OCI-LY3 (cell line): ENCODE measurements around the gene COL27A1.

ENCODE experiments used
- H2AFZ ChIP-seq: fragments of 200-600, 300-600 bp; shearing (Covaris generic); 2 replicates; pipeline ENCODE4 v1.6.0; 2014; ENCODE audit warnings: antibody characterized with exemption, low read depth, low read length
- H3K27ac ChIP-seq: fragments of 200-600, 300-600 bp; sonication (generic); 2 replicates; pipeline ENCODE4 v1.5.1; 2014; ENCODE audit warnings: mild to moderate bottlenecking, low read length, moderate library complexity, mixed read lengths
- H3K27me3 ChIP-seq: fragments of 200-600, 300-600 bp; sonication (generic); 2 replicates; pipeline ENCODE4 v1.6.1; 2014; ENCODE audit warnings: low read depth, low read length, mixed read lengths
- H3K36me3 ChIP-seq: fragments of 200-600, 300-600 bp; sonication (generic); replicated peaks from 2 replicates; pipeline ENCODE3; 2014; ENCODE audit warnings: low read depth, low read length, mixed read lengths
- H3K4me1 ChIP-seq: fragments of 300-600, 200-600 bp; sonication (generic); 2 replicates; pipeline ENCODE4 v1.6.1; 2014; ENCODE audit warnings: low read length, mixed read lengths
- H3K4me2 ChIP-seq: fragments of 200-600, 300-600 bp; sonication (generic); 2 replicates; pipeline ENCODE4 v1.6.1; 2014; ENCODE audit warnings: low read length, mixed read lengths
- H3K4me3 ChIP-seq: fragments of 300-600, 200-600 bp; sonication (generic); 2 replicates; pipeline ENCODE4 v1.5.1; 2014; ENCODE audit warnings: antibody characterized with exemption, mild to moderate bottlenecking, low read length, moderate library complexity
- H3K79me2 ChIP-seq: fragments of 300-600, 200-600 bp; shearing (Covaris generic); 2 replicates; pipeline ENCODE4 v1.6.1; 2014; ENCODE audit warnings: mild to moderate bottlenecking, low read length, mixed read lengths
- H3K9ac ChIP-seq: fragments of 300-600, 200-600 bp; shearing (Covaris generic); 2 replicates; pipeline ENCODE4 v1.6.0; 2014; ENCODE audit warnings: mild to moderate bottlenecking, low read length, moderate library complexity
- H3K9me3 ChIP-seq: fragments of 200-600, 300-600 bp; shearing (Covaris generic); 2 replicates; pipeline ENCODE4 v1.6.1; 2014; ENCODE audit warnings: low read length, mixed read lengths; ENCODE audit not compliant: insufficient read depth
- H4K20me1 ChIP-seq: fragments of 200-600, 300-600 bp; sonication (generic); 2 replicates; pipeline ENCODE4 v1.6.1; 2016; ENCODE audit warnings: low read length, mixed read lengths; ENCODE audit not compliant: insufficient read depth
- CTCF ChIP-seq: fragments of 200-600, 300-600 bp; sonication (generic); IDR thresholded peaks from 2 replicates; pipeline ENCODE4 v1.5.1; 2014; ENCODE audit warnings: antibody characterized with exemption, low read length, low read depth
- EZH2phosphoT487 ChIP-seq: fragments of 200-600 bp; shearing (Covaris generic); IDR thresholded peaks from 2 replicates; pipeline ENCODE4 v1.6.1; 2018; ENCODE audit warnings: antibody characterized with exemption, mixed run types, low read depth

The COL27A1 gene

DNA sequence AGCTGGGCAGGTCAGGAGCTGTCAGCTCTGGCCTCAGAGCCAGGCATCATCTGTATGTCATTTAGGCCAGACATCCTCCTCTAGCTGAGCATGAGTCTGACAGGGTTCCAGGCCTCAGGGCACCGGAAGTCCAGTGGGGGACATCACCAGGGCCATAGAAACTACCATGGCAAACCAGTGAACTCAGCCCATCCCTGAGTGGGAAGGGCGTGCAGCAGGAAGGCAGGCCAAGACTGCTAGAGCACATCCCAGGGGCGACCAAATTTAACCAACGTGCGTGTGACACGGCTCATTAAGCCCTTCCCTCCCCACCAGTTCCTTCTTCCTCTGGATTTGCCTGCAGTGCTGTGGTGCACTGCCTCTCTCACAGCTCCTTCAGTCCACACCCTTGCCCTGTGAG is 75.9 kb downstream of the COL27A1 start:
- no peaks in the 10 kb centered on the region for H3K36me3 ChIP-seq
- peaks cover 12% of the 10 kb centered on the region; the same call in 1 of the 2 replicates for H3K27me3 ChIP-seq
- no peak overlapping the region for H3K27ac ChIP-seq
- H3K4me2 ChIP-seq = no peak overlapping the region
- no peak for TF ChIP-seq EZH2phosphoT487
- no peak for TF ChIP-seq CTCF
- H3K4me3 ChIP-seq = no peak overlapping the region
- H3K9me3 ChIP-seq = no peaks in the 10 kb centered on the region
- H2AFZ ChIP-seq = no peak overlapping the region
- H3K79me2 ChIP-seq = no peaks in the 10 kb centered on the region
- no peak overlapping the region for H3K9ac ChIP-seq
- H3K4me1 ChIP-seq = no peaks in the 10 kb centered on the region
- H4K20me1 ChIP-seq = no peaks in the 10 kb centered on the region

DNA sequence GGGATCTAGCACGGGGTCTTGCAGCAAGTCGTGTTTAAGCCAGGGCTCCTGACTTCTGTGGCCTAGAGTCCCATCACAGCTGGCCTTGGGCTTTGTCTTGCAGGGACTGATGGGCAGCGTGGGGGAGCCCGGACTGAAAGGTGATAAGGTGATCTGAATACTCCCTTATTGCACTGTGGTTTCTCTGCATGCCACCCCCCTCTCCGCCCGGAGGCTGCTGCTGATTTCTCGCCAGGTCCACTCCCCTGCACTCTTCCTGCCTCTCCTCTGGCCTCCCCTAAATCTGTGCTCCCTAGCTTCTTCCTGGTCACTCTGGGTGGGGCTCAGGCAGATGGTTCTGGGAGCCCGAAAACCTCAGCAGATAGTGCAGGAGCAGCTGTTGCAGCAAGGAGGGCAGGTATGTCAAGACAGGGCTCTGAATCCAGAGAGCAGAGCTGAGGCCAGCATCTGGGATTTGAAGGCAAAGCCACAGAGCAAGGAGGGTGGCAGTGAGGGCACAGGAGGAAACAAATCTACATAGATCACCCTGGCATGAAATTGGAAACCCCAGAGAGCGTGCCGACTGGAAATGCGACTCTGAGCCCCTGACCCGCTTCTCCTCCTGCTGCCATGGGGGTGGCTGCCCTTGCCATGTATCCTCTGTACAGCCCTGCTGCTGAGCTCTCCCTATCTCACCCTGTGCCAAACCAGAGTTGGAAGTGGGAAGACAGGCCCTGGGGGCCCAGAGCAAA is 76.5 kb downstream of the COL27A1 start:
- H3K4me3 ChIP-seq = no peak overlapping the region
- TF ChIP-seq EZH2phosphoT487 (no peak), CTCF (no peak)
- no peaks in the 10 kb centered on the region for H3K9me3 ChIP-seq
- H3K27ac ChIP-seq = no peak overlapping the region
- no peaks in the 10 kb centered on the region for H4K20me1 ChIP-seq
- no peak overlapping the region for H3K9ac ChIP-seq
- H3K4me2 ChIP-seq = no peak overlapping the region
- no peak overlapping the region for H2AFZ ChIP-seq
- no peaks in the 10 kb centered on the region for H3K79me2 ChIP-seq
- H3K36me3 ChIP-seq = no peaks in the 10 kb centered on the region
- H3K4me1 ChIP-seq = no peaks in the 10 kb centered on the region
- peaks cover 8% of the 10 kb centered on the region; the same call in 1 of the 2 replicates for H3K27me3 ChIP-seq

- H3K4me1 ChIP-seq = no peaks in the 10 kb centered on the region
- TF ChIP-seq EZH2phosphoT487 = no peak
- no peak for TF ChIP-seq CTCF
- no peaks in the 10 kb centered on the region for H4K20me1 ChIP-seq
- no peak overlapping the region for H3K4me3 ChIP-seq
- H3K27me3 ChIP-seq = peaks cover 15% of the 10 kb centered on the region
- no peaks in the 10 kb centered on the region for H3K79me2 ChIP-seq
- no peak overlapping the region for H2AFZ ChIP-seq
- no peaks in the 10 kb centered on the region for H3K9me3 ChIP-seq
- H3K9ac ChIP-seq = no peak overlapping the region
- no peaks in the 10 kb centered on the region for H3K36me3 ChIP-seq
- no peak overlapping the region for H3K4me2 ChIP-seq
- no peak overlapping the region for H3K27ac ChIP-seq
Observed at GRCh38 chr9:114233491-114234185, 78.3 kb downstream of the COL27A1 start.

GRCh38 chr9:114235033-114235661 is 79.8 kb downstream of the COL27A1 start:
- H3K9me3 ChIP-seq = no peaks in the 10 kb centered on the region
- no peaks in the 10 kb centered on the region for H4K20me1 ChIP-seq
- no peak overlapping the region for H3K4me3 ChIP-seq
- no peaks in the 10 kb centered on the region for H3K36me3 ChIP-seq
- no peaks in the 10 kb centered on the region for H3K4me1 ChIP-seq
- H3K9ac ChIP-seq = no peak overlapping the region
- peaks cover 15% of the 10 kb centered on the region for H3K27me3 ChIP-seq
- no peaks in the 10 kb centered on the region for H3K79me2 ChIP-seq
- no peak overlapping the region for H2AFZ ChIP-seq
- TF ChIP-seq CTCF = no peak
- TF ChIP-seq EZH2phosphoT487 = no peak
- no peak overlapping the region for H3K27ac ChIP-seq
- H3K4me2 ChIP-seq = no peak overlapping the region
